ENCODE results near the gene CHKA. TPM values are rescaled to one million over a fixed set of nuclear protein-coding genes. Genes with fewer than 3 reads are reported as not detected.

Gene CHKA
- total RNA-seq, 1 donor from 2014 or later = 18.2 TPM

DNA sequence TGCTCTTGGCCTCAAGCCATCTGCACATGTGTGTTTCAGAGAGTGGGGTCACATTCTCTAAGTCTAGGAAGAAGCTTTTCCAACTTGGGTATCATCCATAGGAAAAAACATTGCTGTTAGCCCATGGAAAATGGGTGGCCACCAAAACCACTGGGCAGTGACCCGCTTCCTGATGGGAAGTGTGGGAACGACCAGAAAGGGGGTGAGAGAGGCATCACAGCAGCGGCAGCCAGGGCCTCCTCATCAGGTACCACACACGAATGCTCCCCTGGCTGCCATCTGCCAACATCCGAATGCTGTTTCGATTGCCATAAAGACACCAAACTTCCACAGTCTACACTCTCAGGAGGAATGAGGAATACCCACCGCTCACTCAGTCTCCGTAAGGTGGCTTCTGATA lies 40.3 kb downstream of the CHKA start:
- H3K4me3 ChIP-seq = no peak overlapping the region
- intact Hi-C loops (cut with DNase I) = no loop called here
- H3K36me3 ChIP-seq = no peaks in the 10 kb centered on the region
- no peak overlapping the region for H3K27ac ChIP-seq
- H3K4me1 ChIP-seq = no peaks in the 10 kb centered on the region
- no peak for DNase-seq (ENCODE audit: extremely low spot score in 2 of 2)
- H3K9me3 ChIP-seq = no peaks in the 10 kb centered on the region
- no peaks in the 10 kb centered on the region for H3K27me3 ChIP-seq
- TF ChIP-seq, protein P1, sequence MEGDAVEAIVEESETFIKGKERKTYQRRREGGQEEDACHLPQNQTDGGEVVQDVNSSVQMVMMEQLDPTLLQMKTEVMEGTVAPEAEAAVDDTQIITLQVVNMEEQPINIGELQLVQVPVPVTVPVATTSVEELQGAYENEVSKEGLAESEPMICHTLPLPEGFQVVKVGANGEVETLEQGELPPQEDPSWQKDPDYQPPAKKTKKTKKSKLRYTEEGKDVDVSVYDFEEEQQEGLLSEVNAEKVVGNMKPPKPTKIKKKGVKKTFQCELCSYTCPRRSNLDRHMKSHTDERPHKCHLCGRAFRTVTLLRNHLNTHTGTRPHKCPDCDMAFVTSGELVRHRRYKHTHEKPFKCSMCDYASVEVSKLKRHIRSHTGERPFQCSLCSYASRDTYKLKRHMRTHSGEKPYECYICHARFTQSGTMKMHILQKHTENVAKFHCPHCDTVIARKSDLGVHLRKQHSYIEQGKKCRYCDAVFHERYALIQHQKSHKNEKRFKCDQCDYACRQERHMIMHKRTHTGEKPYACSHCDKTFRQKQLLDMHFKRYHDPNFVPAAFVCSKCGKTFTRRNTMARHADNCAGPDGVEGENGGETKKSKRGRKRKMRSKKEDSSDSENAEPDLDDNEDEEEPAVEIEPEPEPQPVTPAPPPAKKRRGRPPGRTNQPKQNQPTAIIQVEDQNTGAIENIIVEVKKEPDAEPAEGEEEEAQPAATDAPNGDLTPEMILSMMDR (IDR thresholded peaks at IDR 0.05) = no peak

DNA sequence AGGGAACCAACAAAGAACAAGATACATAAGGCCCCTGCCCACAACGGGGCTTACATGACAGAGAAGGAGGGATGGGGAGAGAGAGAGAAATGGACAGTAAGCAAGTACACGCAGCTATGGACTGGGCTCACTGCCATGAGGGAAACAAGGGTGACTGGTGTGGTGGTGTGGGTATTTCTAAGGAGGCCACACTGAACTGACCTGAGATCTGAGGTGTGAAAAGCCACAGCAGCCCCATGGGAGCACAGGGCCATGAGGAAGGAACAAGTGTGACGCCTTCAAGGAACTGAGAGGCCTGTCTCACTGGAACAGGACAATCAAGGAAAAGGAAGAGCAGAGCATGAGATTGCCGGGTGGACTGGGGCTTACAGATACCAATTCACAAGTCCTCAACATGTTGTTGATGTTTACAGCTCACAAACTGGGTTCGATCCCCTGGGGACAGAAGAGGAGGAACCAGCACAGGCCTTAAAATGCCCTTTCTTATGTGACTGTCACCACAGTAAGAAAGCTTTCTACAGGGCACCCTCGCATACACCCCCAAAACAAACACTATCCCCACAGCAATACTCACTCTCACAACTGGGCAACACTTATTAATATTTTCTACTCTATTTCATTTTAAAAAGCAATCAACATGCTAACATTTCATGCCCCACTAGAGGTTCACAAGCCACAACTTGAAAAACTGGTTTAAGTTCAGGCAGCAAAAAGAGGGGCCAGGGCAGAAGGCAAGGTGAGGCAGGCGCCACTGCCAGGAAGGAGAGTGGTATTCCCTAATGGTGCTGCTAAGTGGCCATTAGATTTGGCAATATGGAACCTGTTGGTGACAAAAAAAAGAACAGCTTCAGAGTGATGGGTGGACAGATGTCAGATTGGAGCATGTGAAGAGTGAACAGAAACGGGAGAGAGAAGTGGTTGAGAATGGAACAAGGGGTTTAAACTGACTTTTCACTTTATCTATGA lies 43.3 kb downstream of the CHKA start:
- intact Hi-C loops (cut with DNase I) = no loop called here
- Histone ChIP-seq H3K27ac (no peak overlapping the region), H3K4me1 (no peaks in the 10 kb centered on the region), H3K27me3 (no peaks in the 10 kb centered on the region), H3K36me3 (no peaks in the 10 kb centered on the region), H3K9me3 (no peaks in the 10 kb centered on the region), H3K4me3 (no peak overlapping the region)
- DNase-seq (ENCODE audit: extremely low spot score in 2 of 2) = no peak
- no peak for TF ChIP-seq POLR2AphosphoS5 (IDR thresholded peaks at IDR 0.05; ENCODE audit: insufficient read depth in 1 of 2, low read depth in 1 of 2)
- TF ChIP-seq, protein P1 (IDR thresholded peaks at IDR 0.05) = no peak
- TF ChIP-seq POLR2A (IDR thresholded peaks at IDR 0.05) = no peak

GRCh38 chr11:68076371-68077042 lies 44.7 kb downstream of the CHKA start:
- intact Hi-C loops (cut with DNase I) = no loop called here
- DNase-seq (ENCODE audit: extremely low spot score in 2 of 2) = no peak
- H3K27me3 ChIP-seq = no peaks in the 10 kb centered on the region
- peaks cover 0 to 4% of the 10 kb centered on the region in 2 donors for H3K36me3 ChIP-seq
- H3K4me3 ChIP-seq = no peak overlapping the region
- TF ChIP-seq POLR2AphosphoS5 (IDR thresholded peaks at IDR 0.05; ENCODE audit: insufficient read depth in 1 of 2, low read depth in 1 of 2) (no peak), POLR2A (IDR thresholded peaks at IDR 0.05) (no peak)
- TF ChIP-seq, protein P1 (IDR thresholded peaks at IDR 0.05) = peak in 1 of 3 experiments; percentile 23
- no peaks in the 10 kb centered on the region for H3K4me1 ChIP-seq
- H3K27ac ChIP-seq = no peak overlapping the region
- no peaks in the 10 kb centered on the region for H3K9me3 ChIP-seq

GRCh38 chr11:68074584-68075352 lies 46.4 kb downstream of the CHKA start:
- Histone ChIP-seq H3K36me3 (peaks cover 0 to 8% of the 10 kb centered on the region in 2 donors), H3K27me3 (no peaks in the 10 kb centered on the region), H3K4me3 (no peak overlapping the region), H3K27ac (no peak overlapping the region), H3K4me1 (no peaks in the 10 kb centered on the region), H3K9me3 (no peaks in the 10 kb centered on the region)
- TF ChIP-seq, protein P1 (IDR thresholded peaks at IDR 0.05) = no peak
- TF ChIP-seq POLR2AphosphoS5 (IDR thresholded peaks at IDR 0.05; ENCODE audit: insufficient read depth in 1 of 2, low read depth in 1 of 2) = no peak
- no peak for TF ChIP-seq POLR2A (IDR thresholded peaks at IDR 0.05)
- DNase-seq (ENCODE audit: extremely low spot score in 2 of 2) = no peak
- intact Hi-C loops (cut with DNase I) = no loop called here

All from vagina (tissue), 2 donors.